Natural killer cell (primary cell): ENCODE measurements around the gene CLIC5. TPM values are rescaled to one million over a fixed set of nuclear protein-coding genes. Genes with fewer than 3 reads are reported as not detected.

Experiments used
- ATAC-seq, 3 donors: fragments of 150-1000 bp in 2 of 3; fragments of 200-7000 bp in 1 of 3; cut with Tn5 transposase; 1 replicate in 1 of 3; 2 replicates in 2 of 3; pipeline ENCODE4 v1.10.0; 2021; ENCODE audit warnings: mild to moderate bottlenecking in 2 of 3, moderate library complexity in 2 of 3
- DNase-seq, 2 donors: peaks; one replicate each; pipeline versions ENCODE4 v3.0.0 to v3.0.0-alpha.2; 2013 to 2021; ENCODE audit warnings: mixed read lengths in 1 of 2
- H3K27ac ChIP-seq: one replicate; pipeline ENCODE4 v1.5.1; 2013; ENCODE audit warnings: mild to moderate bottlenecking, low read length
- H3K27me3 ChIP-seq: one replicate; pipeline ENCODE4 v1.6.1; 2013; ENCODE audit warnings: low read length; ENCODE audit not compliant: control insufficient read depth, insufficient read depth
- H3K36me3 ChIP-seq: one replicate; pipeline ENCODE4 v1.6.1; 2013; ENCODE audit warnings: low read length; ENCODE audit not compliant: control insufficient read depth, insufficient read depth
- H3K4me1 ChIP-seq: one replicate; pipeline ENCODE4 v1.6.1; 2013; ENCODE audit warnings: low read length; ENCODE audit not compliant: control insufficient read depth, insufficient read depth
- H3K4me3 ChIP-seq: one replicate; pipeline ENCODE4 v1.5.1; 2013; ENCODE audit warnings: low read length
- H3K9me3 ChIP-seq: one replicate; pipeline ENCODE4 v1.6.1; 2013; ENCODE audit warnings: low read length; ENCODE audit not compliant: control insufficient read depth, insufficient read depth
- H3K27ac Mint-ChIP-seq, 2 donors: one replicate each; pipeline ENCODE4 v1.8.0; 2022; ENCODE audit warnings: mild to moderate bottlenecking in 2 of 2, mixed read lengths in 2 of 2, moderate library complexity in 1 of 2
- H3K27me3 Mint-ChIP-seq, 2 donors: one replicate each; pipeline ENCODE4 v1.8.0; 2022; ENCODE audit warnings: low read depth in 2 of 2, mixed read lengths in 2 of 2
- H3K36me3 Mint-ChIP-seq: one replicate; pipeline ENCODE4 v1.8.0; 2022; ENCODE audit warnings: mixed read lengths
- H3K4me1 Mint-ChIP-seq, 2 donors: one replicate each; pipeline ENCODE4 v1.8.0; 2022; ENCODE audit warnings: mixed read lengths in 2 of 2
- H3K4me3 Mint-ChIP-seq: one replicate; pipeline ENCODE4 v1.8.0; 2022; ENCODE audit warnings: mild to moderate bottlenecking, moderate library complexity, mixed read lengths
- H3K9me3 Mint-ChIP-seq, 2 donors: one replicate each; pipeline ENCODE4 v1.8.0; 2022; ENCODE audit warnings: mixed read lengths in 2 of 2
- WGBS: methylation state at CpG from one replicate; pipeline ENCODE4 v1.1.7; 2013; ENCODE audit warnings: missing lambda C conversion rate; ENCODE audit not compliant: insufficient coverage; 5-methylcytosine and 5-hydroxymethylcytosine counted together
- intact Hi-C: fragments of 100-400 bp; cut with micrococcal nuclease; formaldehyde crosslinking; loops from one replicate; pipeline ENCODE4 v1.14.2; 2022
- total RNA-seq, 4 donors: library from RNA; stranded (reverse); fragments of 120-200 nt in 1 of 4; gene quantifications; one replicate each; pipeline versions ENCODE4 v1.2.3 to v1.2.4, GENCODE V29; 2013 to 2022
- TF ChIP-seq, protein P1 (sequence below): fragments of 200-600 bp; IDR thresholded peaks from one replicate; pipeline ENCODE4 v1.8.0; 2022; ENCODE audit warnings: antibody characterized with exemption

CLIC5 gene
- total RNA-seq, 3 donors from 2014 or later (not counting 1 experiment from before 2014, with no cell fraction given) = 0.52 to 1.7 (median 1.4) TPM

DNA sequence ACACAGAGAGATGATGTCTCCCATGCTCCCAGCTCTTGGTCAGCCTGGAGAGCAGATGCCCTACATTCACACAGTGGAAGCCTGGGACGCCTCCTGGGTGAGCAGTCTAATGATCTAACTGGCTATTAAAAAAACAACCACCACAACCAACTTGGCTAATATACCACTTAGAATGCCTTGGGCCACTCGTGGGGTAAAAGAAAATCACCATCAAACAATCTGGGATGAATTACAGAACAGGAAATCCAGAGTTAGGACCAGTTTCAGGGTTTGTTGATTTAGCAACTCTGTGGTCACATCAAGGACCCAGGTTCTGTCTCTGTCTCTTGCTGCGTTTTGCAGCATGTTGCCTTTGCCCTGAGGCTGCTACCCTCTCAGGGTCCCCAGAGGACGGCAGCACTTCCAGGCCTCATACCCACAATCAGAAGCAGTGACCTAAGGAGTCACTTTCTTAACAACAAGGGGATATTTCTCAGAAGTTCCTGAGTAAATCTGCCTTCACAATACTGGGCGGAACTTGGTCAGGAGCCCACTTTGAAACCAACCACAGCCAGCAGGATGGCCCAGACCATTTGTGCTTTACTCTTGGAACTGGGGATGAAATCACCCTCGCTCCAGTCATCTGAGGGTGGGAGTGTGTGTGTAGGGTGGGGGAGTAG, 118.7 kb downstream of the CLIC5 start:
- no peaks in the 10 kb centered on the region for H3K4me1 ChIP-seq
- Mint-ChIP-seq H3K4me1 (peaks cover 27 to 28% of the 10 kb centered on the region in 2 donors), H3K27ac (no peak overlapping the region), H3K4me3 (no peak overlapping the region), H3K9me3 (no peaks in the 10 kb centered on the region), H3K27me3 (peaks cover 32 to 51% of the 10 kb centered on the region in 2 donors), H3K36me3 (no peaks in the 10 kb centered on the region)
- no peaks in the 10 kb centered on the region for H3K9me3 ChIP-seq
- H3K27ac ChIP-seq = no peak overlapping the region
- ATAC-seq = no peak
- no peaks in the 10 kb centered on the region for H3K36me3 ChIP-seq
- TF ChIP-seq, protein P1, sequence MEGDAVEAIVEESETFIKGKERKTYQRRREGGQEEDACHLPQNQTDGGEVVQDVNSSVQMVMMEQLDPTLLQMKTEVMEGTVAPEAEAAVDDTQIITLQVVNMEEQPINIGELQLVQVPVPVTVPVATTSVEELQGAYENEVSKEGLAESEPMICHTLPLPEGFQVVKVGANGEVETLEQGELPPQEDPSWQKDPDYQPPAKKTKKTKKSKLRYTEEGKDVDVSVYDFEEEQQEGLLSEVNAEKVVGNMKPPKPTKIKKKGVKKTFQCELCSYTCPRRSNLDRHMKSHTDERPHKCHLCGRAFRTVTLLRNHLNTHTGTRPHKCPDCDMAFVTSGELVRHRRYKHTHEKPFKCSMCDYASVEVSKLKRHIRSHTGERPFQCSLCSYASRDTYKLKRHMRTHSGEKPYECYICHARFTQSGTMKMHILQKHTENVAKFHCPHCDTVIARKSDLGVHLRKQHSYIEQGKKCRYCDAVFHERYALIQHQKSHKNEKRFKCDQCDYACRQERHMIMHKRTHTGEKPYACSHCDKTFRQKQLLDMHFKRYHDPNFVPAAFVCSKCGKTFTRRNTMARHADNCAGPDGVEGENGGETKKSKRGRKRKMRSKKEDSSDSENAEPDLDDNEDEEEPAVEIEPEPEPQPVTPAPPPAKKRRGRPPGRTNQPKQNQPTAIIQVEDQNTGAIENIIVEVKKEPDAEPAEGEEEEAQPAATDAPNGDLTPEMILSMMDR = no peak
- no peaks in the 10 kb centered on the region for H3K27me3 ChIP-seq
- 57% methylated on average over 6 of the region's 6 CpGs for WGBS
- intact Hi-C loops = no loop called here
- no peak for DNase-seq
- H3K4me3 ChIP-seq = no peak overlapping the region

DNA sequence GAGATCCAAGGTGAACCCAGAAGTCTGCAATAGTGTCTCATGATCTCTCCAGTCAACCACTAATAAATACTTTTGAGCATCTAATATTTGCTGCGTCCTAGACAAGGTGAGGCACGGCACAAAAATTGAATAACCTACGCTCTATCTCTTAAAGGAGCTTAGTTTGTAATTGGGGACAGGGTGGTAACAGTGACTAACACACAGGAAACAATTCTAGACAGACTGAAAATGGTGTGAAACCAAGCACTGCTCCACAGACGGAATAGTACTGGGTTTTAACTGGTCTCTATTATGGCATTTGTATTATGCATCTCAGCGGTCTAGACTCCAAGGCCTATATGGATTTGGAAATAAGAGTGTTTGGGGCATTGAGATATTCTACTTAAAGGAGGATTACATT, 120.1 kb downstream of the CLIC5 start:
- 61% methylated on average over 5 of the region's 5 CpGs for WGBS
- no peak overlapping the region for H3K4me3 ChIP-seq
- H3K27ac Mint-ChIP-seq = peak overlapping the region in 1 of 2 donors; percentile 21
- no peaks in the 10 kb centered on the region for H3K27me3 ChIP-seq
- H3K36me3 Mint-ChIP-seq = no peaks in the 10 kb centered on the region
- H3K9me3 ChIP-seq = no peaks in the 10 kb centered on the region
- peak in 1 of 2 donors; percentile 39 for DNase-seq
- H3K27ac ChIP-seq = no peak overlapping the region
- peaks cover 28 to 51% of the 10 kb centered on the region in 2 donors for H3K27me3 Mint-ChIP-seq
- intact Hi-C loops = no loop called here
- peak; percentile 95 to 99 (median 95) for ATAC-seq
- H3K4me1 Mint-ChIP-seq = peaks cover 28% of the 10 kb centered on the region in 2 donors
- H3K4me3 Mint-ChIP-seq = peak overlapping the region; percentile 36
- TF ChIP-seq, protein P1 = no peak
- H3K9me3 Mint-ChIP-seq = no peaks in the 10 kb centered on the region
- H3K4me1 ChIP-seq = no peaks in the 10 kb centered on the region
- no peaks in the 10 kb centered on the region for H3K36me3 ChIP-seq

DNA sequence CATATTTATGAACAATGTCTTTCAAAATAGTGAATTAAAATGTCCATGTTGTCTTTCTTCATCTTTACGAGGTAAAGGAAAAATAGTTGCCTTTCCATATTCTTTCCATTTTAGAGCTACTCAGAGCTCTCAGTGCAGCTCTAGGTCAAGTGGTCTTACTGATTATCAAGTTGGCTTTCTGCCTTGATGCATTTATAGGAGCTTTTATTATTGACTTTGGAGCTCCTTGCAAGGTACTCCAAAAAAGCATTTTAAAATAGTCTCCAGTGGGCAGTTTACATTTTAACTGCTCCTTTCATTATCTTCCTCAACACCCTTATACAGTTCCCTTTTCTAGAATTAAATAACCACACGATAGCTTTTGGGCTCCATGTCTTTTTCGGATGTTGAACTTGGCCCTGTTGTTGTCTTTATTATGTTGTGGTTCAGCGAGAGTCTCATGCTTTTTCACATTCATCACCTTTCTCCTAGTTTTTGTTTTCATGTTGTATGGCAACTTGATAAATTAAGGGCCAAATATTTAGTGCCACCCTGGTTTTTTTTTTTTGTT, 122.9 kb downstream of the CLIC5 start:
- H3K4me1 ChIP-seq = no peaks in the 10 kb centered on the region
- H3K9me3 ChIP-seq = no peaks in the 10 kb centered on the region
- 60% methylated on average over 2 of the region's 4 CpGs for WGBS
- Mint-ChIP-seq H3K27me3 (peaks cover 29 to 41% of the 10 kb centered on the region in 2 donors), H3K4me1 (peaks cover 30 to 33% of the 10 kb centered on the region in 2 donors), H3K4me3 (no peak overlapping the region), H3K27ac (no peak overlapping the region), H3K36me3 (no peaks in the 10 kb centered on the region), H3K9me3 (no peaks in the 10 kb centered on the region)
- no peaks in the 10 kb centered on the region for H3K36me3 ChIP-seq
- H3K27ac ChIP-seq = no peak overlapping the region
- intact Hi-C loops = no loop called here
- TF ChIP-seq, protein P1 = no peak
- H3K27me3 ChIP-seq = no peaks in the 10 kb centered on the region
- DNase-seq (no peak), ATAC-seq (no peak)
- no peak overlapping the region for H3K4me3 ChIP-seq
